ENCODE results near the gene CTSK.

The CTSK gene

GRCh38 chr1:150813028-150813707, 5.1 kb upstream of the CTSK start:
- H3K4me2 ChIP-seq (ENCODE audit: insufficient read depth, low read length) = no peak overlapping the region
- peaks cover 50% of the 10 kb centered on the region for H3K36me3 ChIP-seq (ENCODE audit: insufficient read depth, low read length)
- H3K4me3 ChIP-seq (ENCODE audit: low read depth in 1 of 2, low read length in 2 of 2) = no peak overlapping the region
- no peaks in the 10 kb centered on the region for H3K9me3 ChIP-seq (ENCODE audit: insufficient read depth, low read length, severe bottlenecking)
- H3K27me3 ChIP-seq (ENCODE audit: insufficient read depth, low read length, poor library complexity) = no peaks in the 10 kb centered on the region
- no peaks in the 10 kb centered on the region for H4K20me1 ChIP-seq (ENCODE audit: insufficient read depth, low read length)
- no peak overlapping the region for H2AFZ ChIP-seq (ENCODE audit: low read depth, low read length)
- no peak overlapping the region for H3K9ac ChIP-seq (ENCODE audit: low read depth, low read length)
- DNase-seq (no peak), ATAC-seq (ENCODE audit: insufficient read depth, low read depth) (no peak)
- H3K79me2 ChIP-seq (ENCODE audit: insufficient read depth, low read length) = no peaks in the 10 kb centered on the region
- H3K27ac ChIP-seq (ENCODE audit: low read length) = no peak overlapping the region
- TF ChIP-seq CTCF (IDR thresholded peaks at IDR 0.05; ENCODE audit: borderline replicate concordance, extremely low read depth, low read length, poor library complexity, severe bottlenecking) (peak; percentile 47), EZH2 (IDR thresholded peaks at IDR 0.05; ENCODE audit: borderline replicate concordance, low read depth, low read length, severe bottlenecking) (no peak)
- H3K4me1 ChIP-seq (ENCODE audit: insufficient read depth, low read length) = no peaks in the 10 kb centered on the region

- DNase-seq = no peak
- peaks cover 36% of the 10 kb centered on the region for H3K36me3 ChIP-seq (ENCODE audit: insufficient read depth, low read length)
- H3K4me1 ChIP-seq (ENCODE audit: insufficient read depth, low read length) = no peaks in the 10 kb centered on the region
- TF ChIP-seq EZH2 (IDR thresholded peaks at IDR 0.05; ENCODE audit: borderline replicate concordance, low read depth, low read length, severe bottlenecking) (no peak), CTCF (IDR thresholded peaks at IDR 0.05; ENCODE audit: borderline replicate concordance, extremely low read depth, low read length, poor library complexity, severe bottlenecking) (no peak)
- no peak overlapping the region for H3K4me3 ChIP-seq (ENCODE audit: low read depth in 1 of 2, low read length in 2 of 2)
- no peaks in the 10 kb centered on the region for H3K9me3 ChIP-seq (ENCODE audit: insufficient read depth, low read length, severe bottlenecking)
- no peak overlapping the region for H3K4me2 ChIP-seq (ENCODE audit: insufficient read depth, low read length)
- no peaks in the 10 kb centered on the region for H3K27me3 ChIP-seq (ENCODE audit: insufficient read depth, low read length, poor library complexity)
- no peak overlapping the region for H2AFZ ChIP-seq (ENCODE audit: low read depth, low read length)
- no peaks in the 10 kb centered on the region for H4K20me1 ChIP-seq (ENCODE audit: insufficient read depth, low read length)
- no peak for ATAC-seq (ENCODE audit: insufficient read depth, low read depth)
- no peaks in the 10 kb centered on the region for H3K79me2 ChIP-seq (ENCODE audit: insufficient read depth, low read length)
- no peak overlapping the region for H3K27ac ChIP-seq (ENCODE audit: low read length)
- H3K9ac ChIP-seq (ENCODE audit: low read depth, low read length) = no peak overlapping the region
Observed at GRCh38 chr1:150810958-150811659, 3.0 kb upstream of the CTSK start.

- TF ChIP-seq EZH2 (IDR thresholded peaks at IDR 0.05; ENCODE audit: borderline replicate concordance, low read depth, low read length, severe bottlenecking) = no peak
- no peak for DNase-seq
Observed at GRCh38 chr1:150809651-150810050, 1.6 kb upstream of the CTSK start.

GRCh38 chr1:150808846-150809245, 786 bp upstream of the CTSK start:
- Histone ChIP-seq H3K79me2 (ENCODE audit: insufficient read depth, low read length) (no peaks in the 10 kb centered on the region), H3K36me3 (ENCODE audit: insufficient read depth, low read length) (peaks cover 30% of the 10 kb centered on the region), H2AFZ (ENCODE audit: low read depth, low read length) (no peak overlapping the region), H3K27ac (ENCODE audit: low read length) (no peak overlapping the region), H3K4me2 (ENCODE audit: insufficient read depth, low read length) (no peak overlapping the region), H3K9me3 (ENCODE audit: insufficient read depth, low read length, severe bottlenecking) (no peaks in the 10 kb centered on the region), H3K9ac (ENCODE audit: low read depth, low read length) (no peak overlapping the region), H3K4me1 (ENCODE audit: insufficient read depth, low read length) (no peaks in the 10 kb centered on the region), H3K4me3 (ENCODE audit: low read depth in 1 of 2, low read length in 2 of 2) (no peak overlapping the region), H4K20me1 (ENCODE audit: insufficient read depth, low read length) (no peaks in the 10 kb centered on the region), H3K27me3 (ENCODE audit: insufficient read depth, low read length, poor library complexity) (no peaks in the 10 kb centered on the region)
- ATAC-seq (ENCODE audit: insufficient read depth, low read depth) (no peak), DNase-seq (no peak)
- no peak for TF ChIP-seq EZH2 (IDR thresholded peaks at IDR 0.05; ENCODE audit: borderline replicate concordance, low read depth, low read length, severe bottlenecking)
- TF ChIP-seq CTCF (IDR thresholded peaks at IDR 0.05; ENCODE audit: borderline replicate concordance, extremely low read depth, low read length, poor library complexity, severe bottlenecking) = no peak

More at GRCh38 chr1:150809651-150810050, 1.6 kb upstream of the CTSK start:
- Histone ChIP-seq H3K36me3 (ENCODE audit: insufficient read depth, low read length) (peaks cover 35% of the 10 kb centered on the region), H3K4me2 (ENCODE audit: insufficient read depth, low read length) (no peak overlapping the region), H3K79me2 (ENCODE audit: insufficient read depth, low read length) (no peaks in the 10 kb centered on the region), H3K27me3 (ENCODE audit: insufficient read depth, low read length, poor library complexity) (no peaks in the 10 kb centered on the region), H4K20me1 (ENCODE audit: insufficient read depth, low read length) (no peaks in the 10 kb centered on the region), H2AFZ (ENCODE audit: low read depth, low read length) (no peak overlapping the region), H3K4me1 (ENCODE audit: insufficient read depth, low read length) (no peaks in the 10 kb centered on the region), H3K9ac (ENCODE audit: low read depth, low read length) (no peak overlapping the region), H3K9me3 (ENCODE audit: insufficient read depth, low read length, severe bottlenecking) (no peaks in the 10 kb centered on the region), H3K4me3 (ENCODE audit: low read depth in 1 of 2, low read length in 2 of 2) (no peak overlapping the region), H3K27ac (ENCODE audit: low read length) (no peak overlapping the region)
- ATAC-seq (ENCODE audit: insufficient read depth, low read depth) = no peak
